GM19438 (cell line): ENCODE data around the gene TEX14.

ENCODE experiments used
- ATAC-seq: cut with Tn5 transposase; IDR thresholded peaks from one replicate; pipeline ENCODE4 v1.9.1; 2021; ENCODE audit warnings: low read depth; ENCODE audit not compliant: unreplicated experiment

Gene TEX14

GRCh38 chr17:58691701-58692238, at the start of gene TEX14:
Gene TEX14 (minus strand): TSS chr17:58692045. CDS start chr17:58652001, 40,044 bp downstream.
- ATAC-seq, result no peak

DNA sequence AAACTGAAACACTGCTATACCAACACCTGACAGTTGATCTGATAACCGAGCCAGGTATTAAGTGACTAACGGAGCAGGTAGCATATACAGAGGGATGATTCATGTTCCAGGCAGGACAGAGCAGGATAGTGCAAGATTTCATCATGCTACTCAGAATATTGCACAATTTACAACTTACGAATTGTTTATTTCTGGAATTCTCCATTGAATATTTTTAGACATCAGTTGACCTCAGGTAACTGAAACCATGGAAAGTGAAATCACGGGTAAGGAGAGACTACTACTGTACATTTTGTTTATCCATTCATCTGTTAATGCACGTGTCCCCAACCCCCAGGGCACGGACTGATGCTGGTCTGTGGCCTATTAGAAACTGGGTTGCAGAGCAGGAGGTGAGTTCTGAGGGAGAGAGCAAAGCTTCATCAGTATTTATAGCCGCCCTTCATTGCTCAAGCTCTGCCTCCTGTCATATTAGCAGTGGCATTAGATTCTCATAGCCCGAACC, 49.3 kb upstream of the TEX14 start:
- no peak for ATAC-seq

DNA sequence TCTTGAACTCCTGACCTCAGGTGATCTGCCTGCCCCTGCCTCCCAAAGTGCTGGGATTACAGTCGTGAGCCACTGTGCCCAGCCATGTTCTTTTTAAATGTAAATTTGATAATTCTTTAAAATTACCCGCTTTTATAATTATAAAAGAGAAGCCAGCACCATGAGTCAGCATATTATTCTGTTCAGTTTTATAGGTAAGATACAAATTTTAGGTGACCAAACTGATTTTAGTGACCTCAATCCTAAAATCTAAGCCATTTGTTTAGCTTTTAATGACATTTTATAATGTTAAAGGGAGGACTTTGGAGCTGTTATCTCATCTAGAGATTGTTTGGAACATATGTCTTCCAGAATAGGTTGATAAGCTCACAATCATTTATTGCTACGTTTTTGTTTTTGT, 43.0 kb upstream of the TEX14 start:
- ATAC-seq, result no peak

- ATAC-seq, result no peak
Measured at GRCh38 chr17:58734040-58734439, 42.2 kb upstream of the TEX14 start.

- ATAC-seq, result no peak
Measured at GRCh38 chr17:58730937-58731336, 39.1 kb upstream of the TEX14 start.

DNA sequence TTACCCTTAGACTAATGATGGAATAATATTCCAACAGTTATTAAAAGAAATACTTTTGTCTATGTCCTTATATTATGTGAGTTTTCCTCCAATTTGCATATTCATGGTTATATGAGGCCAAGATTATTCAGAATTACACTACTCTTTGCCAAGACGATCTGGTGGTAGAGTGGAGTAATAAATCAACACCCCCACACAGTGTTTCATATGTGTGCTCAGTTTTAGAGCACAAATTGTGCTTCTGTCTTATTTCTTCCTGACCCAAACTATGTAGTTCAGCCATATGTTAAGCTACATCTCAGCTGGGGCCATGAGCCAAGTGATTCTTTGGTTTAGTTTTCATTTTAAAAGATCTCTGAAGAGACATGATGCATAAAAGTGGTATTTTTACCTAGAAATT, 37.0 kb upstream of the TEX14 start:
- ATAC-seq, result no peak

GRCh38 chr17:58722696-58723095, 30.9 kb upstream of the TEX14 start:
- ATAC-seq, result no peak

- no peak for ATAC-seq
Measured at GRCh38 chr17:58722274-58722673, 30.4 kb upstream of the TEX14 start.

GRCh38 chr17:58710948-58711552, 19.2 kb upstream of the TEX14 start:
- no peak for ATAC-seq

DNA sequence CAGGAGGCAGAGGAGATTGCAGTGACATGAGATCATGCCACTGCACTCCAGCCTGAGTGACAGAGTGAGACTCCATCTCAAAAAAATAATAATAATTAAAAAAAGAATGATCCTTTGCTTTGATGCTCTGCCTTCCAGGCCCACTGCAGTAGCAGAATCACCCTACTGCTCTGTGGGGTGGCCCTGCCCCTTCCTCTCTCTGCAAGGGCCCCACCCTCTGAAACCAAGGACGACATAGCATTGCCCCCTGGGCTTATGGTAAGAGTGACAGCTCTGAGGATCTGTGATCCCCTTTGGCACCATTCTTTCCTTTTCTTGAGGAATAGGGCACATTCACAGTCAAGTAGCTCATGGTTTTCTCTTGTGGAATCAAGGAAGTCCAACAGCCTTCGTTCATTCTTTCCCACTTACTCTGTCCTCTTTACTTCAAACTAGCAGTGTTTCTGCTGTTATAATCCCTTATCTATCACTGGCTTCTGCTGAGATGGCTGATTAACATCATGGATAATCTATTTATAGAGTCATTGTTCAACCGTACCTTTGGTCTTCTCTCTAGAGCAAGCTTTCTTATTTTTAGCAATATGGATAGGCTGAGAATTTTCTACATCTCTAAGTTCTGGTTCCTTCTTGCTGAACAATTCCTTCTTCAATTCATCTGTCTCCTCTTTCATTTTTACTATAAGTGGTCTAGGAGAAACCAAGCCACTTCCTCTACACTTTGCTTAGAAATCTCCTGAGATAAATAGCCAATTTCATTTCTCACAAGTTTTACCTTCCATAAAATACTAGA, 14.7 kb upstream of the TEX14 start:
- no peak for ATAC-seq

GRCh38 chr17:58703916-58704286, 12.1 kb upstream of the TEX14 start:
- ATAC-seq, result no peak

DNA sequence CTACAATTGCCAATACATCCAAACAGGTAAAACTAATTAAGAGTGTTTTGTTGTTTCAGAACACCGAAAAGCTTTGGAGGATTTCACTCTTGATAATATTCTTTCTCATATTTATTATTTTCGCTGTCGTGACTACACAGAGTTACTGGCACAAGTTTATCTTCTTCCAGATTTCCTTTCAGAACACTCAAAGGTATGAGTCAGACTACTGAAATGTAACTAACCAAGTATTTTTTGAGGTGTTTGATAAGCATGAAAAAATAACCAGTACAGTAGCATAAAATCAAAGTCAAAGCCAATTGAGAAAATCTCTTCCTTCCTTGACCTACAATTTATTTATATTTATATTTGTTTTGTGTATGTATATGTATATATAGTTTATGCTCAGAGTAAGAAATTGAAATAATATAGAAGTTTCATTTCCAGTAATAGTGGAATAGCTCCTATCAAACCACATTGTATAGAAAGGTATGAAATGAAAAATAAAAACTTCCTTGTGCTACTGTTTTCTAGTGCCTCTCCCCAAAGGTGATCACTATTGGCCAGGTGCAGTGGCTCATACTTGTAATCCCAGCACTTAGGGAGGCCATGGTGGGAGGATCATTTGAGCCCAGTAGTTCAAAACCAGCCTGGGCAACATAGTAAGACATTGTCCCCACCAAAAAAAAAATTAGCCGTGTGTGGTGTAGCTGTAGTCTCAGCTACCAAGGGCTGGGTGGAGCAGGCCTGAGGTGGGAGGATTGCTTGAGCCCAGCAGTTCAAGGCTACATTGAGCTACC, 11.5 kb upstream of the TEX14 start:
- ATAC-seq, result no peak

DNA sequence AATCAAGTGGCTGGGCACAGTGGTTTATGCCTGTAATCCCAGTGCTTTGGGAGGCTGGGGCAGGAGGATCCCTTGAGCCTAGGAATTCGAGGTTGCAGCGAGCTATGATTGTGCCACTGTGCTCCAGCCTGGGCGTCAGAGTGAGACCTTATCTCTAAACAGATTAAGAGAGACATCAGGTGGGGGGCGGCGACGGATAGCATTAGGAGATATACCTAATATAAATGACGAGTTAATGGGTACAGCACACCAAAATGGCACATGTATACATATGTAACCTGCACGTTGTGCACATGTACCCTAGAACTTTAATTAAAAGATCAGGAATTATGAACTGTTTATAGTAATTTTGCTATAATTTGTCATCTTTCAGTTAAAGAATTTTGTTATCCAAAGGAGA, 10.9 kb upstream of the TEX14 start:
- ATAC-seq, result no peak

- ATAC-seq, result no peak
Measured at GRCh38 chr17:58702045-58702476, 10.2 kb upstream of the TEX14 start.

- no peak for ATAC-seq
Measured at GRCh38 chr17:58699771-58700170, 7.9 kb upstream of the TEX14 start.

DNA sequence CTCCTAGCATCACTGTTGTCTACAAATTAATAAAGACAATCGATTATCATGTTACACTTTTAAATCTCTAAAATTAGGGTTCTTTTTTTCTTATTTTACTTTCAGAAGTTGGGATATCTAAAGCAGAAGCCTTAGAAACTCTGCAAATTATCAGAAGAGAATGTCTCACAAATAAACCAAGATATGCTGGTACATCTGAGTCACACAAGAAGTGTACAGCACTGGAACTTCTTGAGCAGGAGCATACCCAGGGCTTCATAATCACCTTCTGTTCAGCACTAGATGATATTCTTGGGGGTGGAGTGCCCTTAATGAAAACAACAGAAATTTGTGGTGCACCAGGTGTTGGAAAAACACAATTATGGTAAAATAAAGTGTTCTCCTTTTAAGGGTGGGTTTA, 3.0 kb upstream of the TEX14 start:
- ATAC-seq, result no peak

DNA sequence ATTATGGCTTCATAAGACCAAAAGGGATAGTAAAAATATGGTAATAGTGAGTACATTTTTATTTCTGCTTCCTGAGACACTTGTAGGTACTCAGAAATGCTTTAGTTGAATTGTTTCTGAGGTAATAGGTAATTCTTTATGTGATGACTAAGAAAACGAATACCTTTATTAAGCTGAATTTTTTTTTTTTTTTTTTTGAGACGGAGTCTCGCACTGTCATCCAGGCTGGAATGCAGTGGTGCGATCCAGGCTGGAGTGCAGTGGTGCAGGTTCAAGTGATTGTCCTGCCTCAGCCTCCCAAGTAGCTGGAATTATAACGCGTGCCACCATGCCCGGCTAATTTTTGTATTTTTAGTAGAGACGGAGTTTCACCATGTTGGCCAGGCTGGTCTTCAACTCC, 2.5 kb upstream of the TEX14 start:
- ATAC-seq, result no peak

- no peak for ATAC-seq
Measured at GRCh38 chr17:58693751-58694150, 1.9 kb upstream of the TEX14 start.

DNA sequence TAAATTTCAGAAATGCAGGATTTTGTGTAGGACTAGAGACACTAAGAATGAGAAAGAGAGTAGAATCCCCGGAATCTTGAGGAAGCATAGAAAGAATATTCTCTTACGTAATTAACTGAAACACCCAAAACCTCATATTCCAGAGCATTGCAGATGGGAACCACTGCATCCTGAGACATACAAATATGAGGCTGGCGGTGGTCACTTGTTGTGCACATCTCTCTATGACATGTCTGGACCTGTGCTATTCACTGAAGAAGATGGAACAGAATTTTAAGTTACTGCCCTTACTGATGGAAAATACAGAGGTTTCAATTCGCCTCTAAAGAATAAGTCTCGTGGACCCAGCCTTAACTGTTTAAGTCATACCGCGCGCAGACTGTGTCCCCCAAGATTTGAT, 1.4 kb upstream of the TEX14 start:
- no peak for ATAC-seq

DNA sequence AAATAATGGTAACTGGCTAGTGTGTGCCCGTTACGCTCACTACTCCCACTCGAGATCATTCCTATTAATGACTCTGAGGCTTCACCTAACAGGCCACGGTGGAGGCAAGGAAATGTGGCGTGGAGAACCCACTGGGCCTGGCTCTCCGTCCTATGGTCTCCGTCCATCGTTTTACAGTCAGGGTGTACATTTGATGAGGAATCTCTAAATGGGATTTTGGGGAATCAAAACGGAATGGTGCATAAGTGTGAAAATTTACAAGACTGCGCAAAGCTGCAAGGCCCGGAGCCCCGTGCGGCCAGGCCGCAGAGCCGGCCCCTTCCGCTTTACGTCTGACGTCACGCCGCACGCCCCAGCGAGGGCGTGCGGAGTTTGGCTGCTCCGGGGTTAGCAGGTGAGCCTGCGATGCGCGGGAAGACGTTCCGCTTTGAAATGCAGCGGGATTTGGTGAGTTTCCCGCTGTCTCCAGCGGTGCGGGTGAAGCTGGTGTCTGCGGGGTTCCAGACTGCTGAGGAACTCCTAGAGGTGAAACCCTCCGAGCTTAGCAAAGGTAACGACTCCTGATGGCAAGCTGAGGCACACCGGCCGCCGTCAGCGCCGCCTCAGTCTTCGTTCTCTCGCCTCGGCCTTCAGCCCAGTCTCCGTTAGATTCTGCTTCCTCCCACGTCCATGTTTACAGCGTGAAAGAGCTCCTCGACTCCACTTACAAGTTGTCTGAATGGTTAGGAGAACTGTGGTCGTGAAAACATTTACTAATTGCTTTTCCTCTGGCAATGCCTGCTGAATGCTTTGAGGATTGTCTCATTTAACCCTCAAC, 602 bp upstream of the TEX14 start, which contains the start of gene RAD51C:
RAD51C (plus strand) TSS at position 364 of the 817 bp plus-strand sequence; CDS start at position 406, 42 bp downstream.
- peak; percentile 98 for ATAC-seq
